ENCODE results near the gene KRTAP10-5.
"Not testable (repeated sequence)": the region's sequence is repeated elsewhere in the genome, so short reads cannot be mapped to it uniquely, and the experiment has no call there.

The KRTAP10-5 gene

DNA sequence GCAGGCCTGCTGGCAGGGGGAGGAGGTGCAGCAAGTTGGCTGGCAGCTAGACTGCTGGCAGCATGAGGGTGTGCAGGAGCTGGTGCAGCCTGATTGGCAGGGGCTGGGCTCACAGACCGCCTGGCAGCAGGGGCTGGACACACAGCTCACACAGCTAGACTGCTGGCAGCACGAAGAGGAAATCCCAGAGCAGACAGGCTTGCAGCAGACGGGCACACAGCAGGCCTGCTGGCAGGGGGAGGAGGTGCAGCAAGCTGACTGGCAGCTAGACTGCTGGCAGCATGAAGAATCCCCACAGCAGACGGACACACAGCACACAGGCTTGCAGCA, 11.4 kb upstream of the KRTAP10-5 start:
- DNase-seq (ENCODE audit: low read depth in 1 of 2, low spot score in 1 of 2): not testable (repeated sequence)

DNA sequence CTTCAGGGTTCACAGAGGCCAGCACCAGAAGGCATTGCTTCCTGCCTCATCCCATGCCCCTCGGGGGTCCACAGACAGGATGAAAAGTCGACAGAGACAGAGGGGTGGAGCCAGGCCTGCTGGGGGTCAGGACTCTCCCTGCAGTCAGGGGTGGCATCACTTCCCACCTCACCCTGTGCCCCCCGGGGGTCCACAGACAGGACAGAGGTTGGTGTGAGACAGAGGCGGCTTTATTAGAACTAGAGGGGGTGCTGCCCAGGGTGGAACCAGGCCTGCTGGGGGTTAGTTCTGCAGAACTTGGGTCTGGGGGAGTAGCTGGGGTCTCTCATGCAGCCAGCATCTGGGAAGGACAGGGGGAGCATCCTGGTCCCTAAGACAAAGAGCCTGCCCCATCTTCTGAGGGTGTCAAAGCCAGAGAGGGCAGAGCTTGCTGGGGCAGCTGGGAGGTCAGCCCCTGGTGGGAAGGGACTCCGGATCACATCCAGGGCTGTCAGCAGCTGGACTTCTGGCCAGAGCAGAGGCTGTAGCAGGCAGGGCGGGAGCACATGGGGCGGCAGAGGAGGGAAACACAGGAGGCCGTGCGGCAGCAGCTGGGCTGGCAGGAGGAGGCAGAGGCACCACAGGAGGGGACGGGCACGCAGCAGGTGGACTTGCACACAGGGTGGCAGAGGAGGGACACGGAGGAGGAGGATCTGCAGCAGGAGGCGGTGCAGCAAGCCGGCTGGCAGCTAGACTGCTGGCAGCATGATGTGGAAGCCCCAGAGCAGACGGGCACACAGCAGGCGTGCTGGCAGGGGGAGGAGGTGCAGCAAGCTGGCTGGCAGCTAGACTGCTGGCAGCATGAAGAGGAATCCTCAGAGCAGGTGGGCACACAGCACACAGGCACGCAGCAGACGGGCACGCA, 10.7 kb upstream of the KRTAP10-5 start:
- DNase-seq (ENCODE audit: low read depth in 1 of 2, low spot score in 1 of 2): not testable (repeated sequence)

DNA sequence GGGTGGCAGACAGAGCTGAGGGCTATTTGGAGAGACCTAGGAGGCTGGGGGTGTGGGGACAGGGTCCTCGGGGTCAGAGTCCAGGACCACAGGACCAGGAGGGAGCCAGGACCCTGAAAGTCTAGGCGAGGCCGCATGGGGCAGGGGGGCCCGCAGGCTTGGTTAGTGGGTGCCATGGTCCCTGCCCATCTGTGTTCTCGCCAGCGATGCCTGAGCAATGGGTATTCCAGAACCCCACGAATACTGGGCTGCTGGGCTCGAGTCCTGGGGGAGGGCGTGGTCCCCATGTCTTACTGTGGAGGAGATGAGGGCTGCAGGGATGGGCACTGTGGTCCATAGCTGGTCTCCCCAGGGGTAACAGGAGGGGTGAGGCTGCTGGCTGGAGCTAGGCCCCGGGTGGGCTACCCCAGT, 9.9 kb upstream of the KRTAP10-5 start:
- no peak for DNase-seq (ENCODE audit: low read depth in 1 of 2, low spot score in 1 of 2)

DNA sequence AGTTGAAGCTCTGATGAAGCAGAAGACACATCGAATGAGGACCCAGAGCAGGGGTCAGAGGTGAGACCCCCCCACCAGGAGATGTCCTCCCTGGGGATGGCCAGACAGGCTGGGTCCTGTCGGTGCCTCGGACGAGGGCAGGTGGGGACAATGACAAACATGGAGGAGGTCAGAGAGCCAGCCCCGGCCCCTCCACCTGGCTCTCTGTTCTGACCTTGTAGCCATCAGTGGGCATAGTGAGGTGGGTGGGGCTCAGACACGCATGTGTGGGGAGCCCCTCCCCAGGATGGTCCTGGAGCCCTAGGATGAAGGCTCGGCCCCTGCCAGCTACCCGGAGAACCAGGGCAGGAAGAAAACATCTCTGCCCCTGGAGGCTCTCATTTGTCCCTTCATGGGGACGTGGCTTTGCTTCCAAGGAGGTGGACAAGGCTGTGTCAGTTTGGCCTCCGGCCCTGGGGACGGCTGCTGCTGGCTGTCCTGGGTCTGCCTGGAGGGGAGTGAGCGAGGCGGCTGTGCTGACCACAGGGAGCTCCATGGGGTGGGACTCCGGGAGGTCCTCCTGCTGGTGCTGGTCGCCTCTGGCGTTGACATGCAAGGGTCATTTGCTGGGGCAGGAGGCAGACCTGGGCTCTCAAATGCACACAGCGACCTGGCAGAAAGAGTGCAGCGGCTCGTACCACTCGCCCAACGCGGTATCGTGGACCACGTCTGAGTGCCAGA, 9.3 kb upstream of the KRTAP10-5 start:
- no peak for DNase-seq (ENCODE audit: low read depth in 1 of 2, low spot score in 1 of 2)

DNA sequence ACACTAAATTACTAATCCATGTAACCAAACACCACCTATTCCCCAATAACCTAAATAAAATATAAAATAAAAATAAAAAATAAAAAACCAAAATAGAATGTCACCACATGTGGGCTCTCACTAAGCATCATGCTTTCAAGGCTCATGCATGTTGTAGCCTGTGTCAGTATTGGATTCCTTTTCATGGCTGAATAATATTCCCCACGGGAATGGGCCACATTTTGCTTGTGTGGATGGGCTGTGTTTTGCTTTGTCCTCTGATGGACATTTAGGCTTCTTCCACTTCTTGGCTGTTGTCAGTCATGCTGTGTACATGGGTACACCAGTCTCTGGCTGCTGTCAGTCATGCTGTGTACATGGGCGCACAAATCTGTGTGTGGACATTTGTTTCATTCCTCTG, 8.7 kb upstream of the KRTAP10-5 start:
- DNase-seq (ENCODE audit: low read depth in 1 of 2, low spot score in 1 of 2): no peak

DNA sequence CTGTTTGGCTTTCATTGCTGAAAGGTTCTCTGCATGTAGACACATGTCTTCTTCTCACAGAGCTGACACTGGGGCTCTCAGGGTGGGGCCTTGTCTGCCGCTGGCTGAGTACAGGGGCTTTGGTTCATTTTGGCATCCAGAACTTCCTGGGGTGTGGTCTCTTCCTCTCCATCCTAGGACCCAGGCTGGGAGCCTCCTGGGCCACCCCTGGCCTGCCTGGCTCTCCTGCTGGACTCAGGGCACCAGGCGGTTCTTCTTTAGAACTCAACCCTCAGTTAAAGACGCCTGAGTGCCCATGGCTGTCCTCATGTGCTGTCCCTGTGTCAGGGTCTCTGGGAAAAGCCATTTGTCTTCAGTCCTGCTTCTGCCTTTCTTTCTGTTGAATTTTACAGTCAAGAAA, 5.5 kb upstream of the KRTAP10-5 start:
- no peak for DNase-seq (ENCODE audit: low read depth in 1 of 2, low spot score in 1 of 2)

DNA sequence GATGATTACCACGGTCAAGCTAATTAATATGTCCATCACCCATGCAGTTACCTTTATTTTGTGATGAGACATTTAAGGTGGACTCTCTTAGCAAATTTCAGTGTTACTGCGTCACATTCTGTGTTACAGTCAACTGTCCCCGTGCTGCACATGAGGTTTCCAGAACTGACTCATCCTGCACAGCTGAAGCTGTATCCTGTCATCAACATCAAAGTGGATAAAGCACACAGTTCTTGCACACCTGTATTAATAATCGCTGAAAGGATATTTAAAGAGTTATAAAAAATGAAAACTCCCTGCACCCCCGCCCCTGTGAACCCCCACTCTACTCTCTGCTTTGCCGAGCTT, 3.4 kb upstream of the KRTAP10-5 start:
- DNase-seq (ENCODE audit: low read depth in 1 of 2, low spot score in 1 of 2): no peak

DNA sequence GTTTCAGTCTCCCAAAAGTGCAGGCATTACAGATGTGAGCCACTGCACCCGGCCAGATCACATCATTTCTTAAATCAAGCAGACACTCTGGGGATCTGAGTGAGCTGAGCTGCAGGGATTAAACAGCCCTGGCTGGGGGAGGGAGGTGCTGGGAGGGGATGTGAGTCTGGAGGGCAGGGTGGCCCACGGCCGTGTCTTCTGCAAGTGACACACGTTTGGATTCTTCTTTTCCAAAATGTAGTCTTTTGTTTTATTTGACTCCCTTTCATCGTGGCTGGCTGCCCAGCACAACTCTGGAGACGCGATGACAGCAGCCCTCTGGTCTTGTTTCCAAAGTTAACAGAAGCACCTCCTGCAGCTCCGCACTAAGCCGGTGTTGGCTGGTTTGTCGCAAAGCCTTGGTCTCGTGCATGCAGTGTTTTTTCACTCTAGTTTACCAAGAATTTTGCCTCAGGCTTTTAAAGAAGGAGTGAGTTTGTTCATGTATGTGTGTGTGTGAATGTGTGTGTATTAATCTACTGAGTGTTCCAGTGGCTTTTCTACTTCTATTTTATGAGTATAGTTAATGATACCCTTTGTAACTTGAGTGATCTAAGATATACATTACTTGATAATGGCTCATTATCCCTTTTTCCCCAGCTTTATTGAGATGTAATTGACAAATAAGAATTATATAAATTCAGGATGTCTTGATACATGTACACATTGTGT, 2.8 kb upstream of the KRTAP10-5 start:
- DNase-seq (ENCODE audit: low read depth in 1 of 2, low spot score in 1 of 2): no peak

DNA sequence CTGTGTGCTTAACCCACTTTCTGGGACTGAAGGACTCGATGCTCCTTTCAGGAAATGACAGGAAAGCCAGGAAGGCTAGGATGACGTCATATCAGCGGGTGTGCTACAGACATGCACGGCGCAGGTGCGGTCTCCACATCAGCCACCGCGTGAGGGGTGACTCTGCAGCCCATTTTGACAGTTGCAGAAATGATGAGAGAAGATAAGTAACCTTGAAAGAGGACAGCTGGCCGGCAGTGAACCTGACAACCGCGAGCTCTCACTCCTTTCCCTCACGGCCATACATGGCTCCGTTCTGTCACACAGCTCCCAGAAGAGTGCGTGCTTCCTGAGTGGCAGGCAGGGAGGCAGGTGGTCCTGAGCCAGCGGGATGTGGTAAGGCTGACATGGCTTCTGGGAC, 1.7 kb upstream of the KRTAP10-5 start:
- DNase-seq (ENCODE audit: low read depth in 1 of 2, low spot score in 1 of 2): no peak

DNA sequence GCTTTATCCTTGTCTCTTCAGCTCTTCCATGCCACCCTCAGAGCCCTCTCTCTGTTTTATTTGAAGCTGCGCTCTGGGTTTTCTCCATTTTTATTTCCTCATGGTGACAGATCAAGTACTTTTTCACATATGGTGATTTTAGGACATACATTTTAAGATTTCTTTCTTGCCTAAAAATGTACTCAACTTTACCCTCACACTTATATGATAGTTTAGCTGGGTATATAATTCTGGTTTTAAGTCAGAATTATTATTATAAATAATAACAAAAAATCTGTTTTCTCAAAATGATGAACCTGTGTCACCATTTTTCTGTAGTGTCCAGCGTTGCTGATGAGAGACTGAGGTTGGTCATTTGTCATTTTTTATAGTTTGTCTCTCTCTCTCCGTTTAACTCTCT, 754 bp upstream of the KRTAP10-5 start:
- DNase-seq (ENCODE audit: low read depth in 1 of 2, low spot score in 1 of 2): no peak

DNA sequence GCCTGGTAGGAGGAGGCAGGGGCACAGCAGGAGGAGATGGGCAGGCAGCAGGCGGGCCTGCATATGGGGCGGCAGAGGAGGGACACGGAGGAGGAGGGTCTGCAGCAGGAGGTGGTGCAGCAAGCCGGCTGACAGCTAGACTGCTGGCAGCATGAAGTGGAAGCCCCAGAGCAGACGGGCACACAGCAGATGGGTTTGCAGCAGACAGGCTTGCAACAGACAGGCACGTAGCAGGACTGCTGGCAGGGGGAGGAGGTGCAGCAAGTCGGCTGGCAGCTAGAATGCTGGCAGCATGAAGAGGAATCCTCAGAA, 615 bp downstream of the KRTAP10-5 start:
- no peak for DNase-seq (ENCODE audit: low read depth in 1 of 2, low spot score in 1 of 2)

DNA sequence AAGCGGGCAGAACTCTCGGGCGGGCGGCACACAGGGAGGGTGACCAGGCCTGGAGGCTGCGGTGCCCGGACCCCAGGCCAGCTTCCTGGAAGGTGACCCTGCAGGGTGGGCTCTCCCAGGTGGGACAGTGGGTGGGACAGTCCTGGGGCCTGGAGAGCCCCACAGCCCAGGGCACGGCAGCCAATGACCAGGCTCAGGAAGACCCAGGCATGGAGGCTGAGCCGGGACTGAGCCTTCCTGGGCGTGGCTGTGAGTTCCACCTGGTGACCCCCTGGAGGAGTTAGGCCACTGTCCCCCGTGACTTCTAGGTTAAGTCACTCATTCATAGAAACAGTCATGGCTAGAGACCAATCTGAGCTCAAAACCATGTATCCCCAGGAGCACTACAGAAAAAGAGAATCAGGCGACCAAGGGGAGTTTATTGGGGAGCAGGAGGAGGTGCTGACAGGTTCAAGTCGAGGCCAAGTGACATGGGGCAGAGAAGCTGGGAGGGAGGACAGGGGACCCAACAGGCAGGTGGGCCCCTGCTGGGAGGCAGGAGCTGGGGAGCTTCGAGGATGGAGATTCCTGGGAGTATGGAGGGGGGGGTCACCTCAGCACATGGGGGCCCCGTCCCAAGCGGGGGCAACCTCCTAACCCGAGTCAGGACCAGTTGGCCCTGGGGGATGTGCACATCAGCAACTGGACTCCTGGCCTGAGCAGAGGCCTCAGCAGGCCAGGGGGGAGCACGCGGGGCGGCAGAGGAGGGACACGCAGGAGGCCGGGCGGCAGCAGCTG, 1.2 kb downstream of the KRTAP10-5 start:
- DNase-seq (ENCODE audit: low read depth in 1 of 2, low spot score in 1 of 2): no peak

DNA sequence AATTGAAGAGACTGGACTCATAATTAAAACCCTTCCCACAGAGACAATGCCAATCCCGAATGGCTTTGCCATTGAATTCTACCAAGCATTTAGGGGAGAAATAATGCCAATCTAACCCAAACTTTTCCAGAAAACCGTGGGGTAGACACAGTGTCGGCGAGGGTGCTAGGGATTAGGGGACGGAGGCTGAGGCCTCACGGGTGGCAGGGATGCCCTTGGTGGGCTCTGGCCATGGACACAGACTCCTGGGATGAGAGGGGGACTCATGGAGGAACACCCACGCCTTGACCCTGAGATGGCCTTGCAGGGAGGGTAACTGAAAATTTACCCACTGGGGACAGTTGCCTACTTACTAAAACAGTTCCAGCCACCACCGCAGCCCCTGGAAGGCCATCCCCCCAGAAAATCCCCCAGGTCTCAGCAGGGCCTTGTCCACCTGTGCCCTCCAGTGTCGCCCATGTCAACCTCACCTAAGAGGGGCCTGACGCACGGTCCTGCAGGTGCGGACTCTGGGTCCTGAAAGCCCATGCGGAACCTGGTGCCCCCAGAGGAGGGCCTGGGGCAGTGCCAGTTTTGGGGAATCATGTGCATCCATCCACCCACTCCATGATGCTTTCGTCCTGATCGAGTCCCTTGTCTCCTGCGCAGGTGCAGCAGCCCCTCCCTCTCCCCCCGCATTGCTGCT, 1.9 kb downstream of the KRTAP10-5 start:
- no peak for DNase-seq (ENCODE audit: low read depth in 1 of 2, low spot score in 1 of 2)

DNA sequence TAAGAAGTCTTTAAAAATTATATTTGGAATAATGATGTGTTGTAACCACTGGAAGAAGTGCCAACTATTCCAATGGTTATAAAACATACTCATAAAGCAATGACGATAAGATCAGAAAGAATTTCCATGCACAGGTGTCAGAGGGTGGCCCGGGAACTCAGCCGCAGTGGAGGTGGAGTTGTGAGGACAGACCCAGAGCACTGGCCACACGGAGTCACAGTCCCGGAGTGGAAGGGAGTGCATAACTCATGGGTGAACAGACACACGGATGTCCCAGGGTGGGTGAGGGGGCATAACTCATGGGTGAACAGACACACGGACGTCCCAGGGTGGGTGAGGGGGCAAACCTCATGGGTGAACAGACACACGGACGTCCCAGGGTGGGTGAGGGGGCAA, 4.4 kb downstream of the KRTAP10-5 start:
- DNase-seq (ENCODE audit: low read depth in 1 of 2, low spot score in 1 of 2): no peak

DNA sequence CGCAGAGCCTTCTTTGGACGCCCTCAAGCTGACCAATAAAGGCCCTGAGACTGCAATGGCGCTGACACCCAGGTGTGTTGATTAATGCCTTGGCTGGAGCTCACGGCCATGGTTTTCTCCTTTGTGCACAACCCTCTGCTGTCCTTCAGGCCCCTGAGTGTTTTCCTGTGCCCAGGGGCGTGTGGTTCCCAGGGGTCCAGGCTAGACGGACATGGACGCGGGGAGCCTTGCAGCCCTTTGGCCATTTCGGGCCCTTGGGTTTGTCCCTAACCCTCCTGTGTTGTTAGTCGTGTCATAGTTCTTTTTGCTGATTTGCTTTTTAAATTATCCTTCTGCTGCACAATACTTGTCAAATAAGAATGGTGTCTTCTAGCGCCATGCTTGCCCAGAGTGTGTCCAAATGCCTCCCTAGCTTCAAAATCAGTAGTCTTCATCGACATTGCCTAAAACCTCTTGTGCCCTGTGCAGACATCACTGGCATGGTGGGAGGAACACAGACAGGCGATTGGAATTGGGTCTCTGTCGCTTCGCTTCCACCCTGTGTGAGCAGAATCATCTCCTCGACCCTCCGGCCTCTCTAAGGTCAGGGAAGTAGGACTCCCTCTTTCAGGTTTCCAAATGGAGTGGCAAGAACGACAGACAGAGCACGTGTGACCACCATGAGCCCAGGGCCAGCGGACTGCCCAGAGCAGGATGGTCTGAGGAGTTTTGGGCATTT, 4.9 kb downstream of the KRTAP10-5 start:
- DNase-seq (ENCODE audit: low read depth in 1 of 2, low spot score in 1 of 2): no peak

DNA sequence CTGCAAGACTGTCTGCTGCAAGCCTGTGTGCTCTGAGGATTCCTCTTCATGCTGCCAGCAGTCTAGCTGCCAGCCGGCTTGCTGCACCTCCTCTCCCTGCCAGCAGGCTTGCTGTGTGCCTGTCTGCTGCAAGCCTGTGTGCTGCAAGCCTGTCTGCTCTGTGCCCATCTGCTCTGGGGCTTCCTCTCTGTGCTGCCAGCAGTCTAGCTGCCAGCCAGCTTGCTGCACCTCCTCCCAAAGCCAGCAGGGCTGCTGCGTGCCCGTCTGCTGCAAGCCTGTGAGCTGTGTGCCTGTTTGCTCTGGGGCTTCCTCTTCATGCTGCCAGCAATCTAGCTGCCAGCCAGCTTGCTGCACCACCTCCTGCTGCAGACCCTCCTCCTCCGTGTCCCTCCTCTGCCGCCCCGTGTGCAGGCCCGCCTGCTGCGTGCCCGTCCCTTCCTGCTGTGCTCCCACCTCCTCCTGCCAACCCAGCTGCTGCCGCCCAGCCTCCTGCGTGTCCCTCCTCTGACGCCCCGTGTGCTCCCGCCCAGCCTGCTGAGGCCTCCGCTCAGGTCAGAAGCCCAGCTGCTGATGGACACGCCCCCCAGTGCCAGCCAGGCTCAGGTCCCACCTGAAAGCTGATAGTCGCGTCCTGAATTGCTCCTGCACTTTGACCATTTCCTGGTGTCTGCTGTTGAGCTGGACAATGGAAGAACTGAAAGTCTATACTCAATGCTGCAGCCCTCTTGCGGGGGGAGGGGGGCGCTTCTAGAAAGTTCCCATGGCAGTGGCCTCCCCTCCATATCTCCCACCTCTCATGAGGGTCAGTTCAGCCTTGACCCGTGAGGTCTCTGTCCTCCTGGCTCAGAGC, 5.7 kb downstream of the KRTAP10-5 start:
- DNase-seq (ENCODE audit: low read depth in 1 of 2, low spot score in 1 of 2): no peak

DNA sequence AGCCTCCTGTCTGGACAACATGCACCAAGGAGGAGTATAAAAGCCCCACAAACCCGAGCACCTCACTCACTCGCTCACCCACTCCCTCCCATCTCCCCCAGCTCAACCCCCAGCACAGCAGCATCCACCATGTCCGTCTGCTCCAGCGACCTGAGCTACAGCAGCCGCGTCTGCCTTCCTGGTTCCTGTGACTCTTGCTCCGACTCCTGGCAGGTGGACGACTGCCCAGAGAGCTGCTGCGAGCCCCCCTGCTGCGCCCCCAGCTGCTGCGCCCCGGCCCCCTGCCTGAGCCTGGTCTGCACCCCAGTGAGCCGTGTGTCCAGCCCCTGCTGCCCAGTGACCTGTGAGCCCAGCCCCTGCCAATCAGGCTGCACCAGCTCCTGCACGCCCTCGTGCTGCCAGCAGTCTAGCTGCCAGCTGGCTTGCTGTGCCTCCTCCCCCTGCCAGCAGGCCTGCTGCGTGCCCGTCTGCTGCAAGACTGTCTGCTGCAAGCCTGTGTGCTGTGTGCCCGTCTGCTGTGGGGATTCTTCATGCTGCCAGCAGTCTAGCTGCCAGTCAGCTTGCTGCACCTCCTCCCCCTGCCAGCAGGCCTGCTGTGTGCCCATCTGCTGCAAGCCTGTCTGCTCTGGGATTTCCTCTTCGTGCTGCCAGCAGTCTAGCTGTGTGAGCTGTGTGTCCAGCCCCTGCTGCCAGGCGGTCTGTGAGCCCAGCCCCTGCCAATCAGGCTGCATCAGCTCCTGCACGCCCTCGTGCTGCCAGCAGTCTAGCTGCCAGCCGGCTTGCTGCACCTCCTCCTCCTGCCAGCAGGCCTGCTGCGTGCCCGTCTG, 6.6 kb downstream of the KRTAP10-5 start, which contains the start of gene KRTAP10-4:
KRTAP10-4 (plus strand) TSS at position 100 of the 827 bp plus-strand sequence; CDS start at position 130, 30 bp downstream.
- DNase-seq (ENCODE audit: low read depth in 1 of 2, low spot score in 1 of 2): not testable (repeated sequence)

DNA sequence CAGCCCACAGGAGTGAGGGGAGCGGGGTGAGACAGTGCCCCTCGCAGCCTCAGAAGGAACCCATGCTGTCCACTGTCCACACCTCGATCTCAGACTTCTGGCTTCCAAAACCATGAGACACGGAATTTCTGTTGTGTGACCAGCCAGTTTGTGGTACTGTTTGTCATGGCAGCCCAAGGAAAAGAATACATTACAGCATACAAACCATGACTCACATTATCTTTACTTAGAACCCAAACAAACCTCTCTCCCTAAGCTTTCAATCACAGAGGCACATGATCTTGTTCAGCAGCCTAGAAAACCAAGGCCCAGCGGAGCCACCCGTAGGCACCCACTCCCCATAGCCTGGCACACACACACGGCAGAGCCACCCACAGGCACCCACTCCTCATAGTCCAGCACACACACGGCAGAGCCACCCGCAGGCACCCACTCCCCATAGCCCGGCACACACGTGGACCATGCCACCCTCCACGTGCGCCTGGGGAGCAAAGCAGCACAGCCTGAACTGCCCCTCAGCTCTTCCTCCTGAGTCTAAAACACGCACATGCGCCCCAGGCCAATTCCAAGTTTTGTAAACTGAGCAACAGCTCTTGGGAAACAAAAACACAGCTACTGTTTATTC, 7.3 kb downstream of the KRTAP10-5 start:
- no peak for DNase-seq (ENCODE audit: low read depth in 1 of 2, low spot score in 1 of 2)

Measured in activated T-helper 1 cell treated with anti-CD3 and anti-CD28 coated beads, Interleukin-2, amount 50 U/mL, for 16 hours (primary cell).